Tibial artery (tissue), 4 donors: ENCODE measurements around the gene CGNL1.

ENCODE experiments used
- DNase-seq, 2 donors: peaks; one replicate each; pipeline ENCODE4 v3.0.0-alpha.2; 2019
- H3K27ac ChIP-seq, 2 donors: fragments of 200-600 bp; sonication (generic) in 1 of 2; 1 replicate in 1 of 2; 2 replicates in 1 of 2; pipeline ENCODE4 v1.5.1; 2018 to 2019; ENCODE audit warnings: mild to moderate bottlenecking in 1 of 2
- H3K27me3 ChIP-seq, 2 donors: fragments of 200-600 bp; sonication (generic) in 1 of 2; one replicate each; pipeline versions ENCODE4 v1.5.1 to v1.6.0; 2016 to 2019
- H3K36me3 ChIP-seq, 3 donors: fragments of 200-600 bp; sonication (generic) in 2 of 3; one replicate each; pipeline ENCODE4 v1.5.1; 2016 to 2019; ENCODE audit warnings: mild to moderate bottlenecking in 2 of 3
- H3K4me1 ChIP-seq, 4 donors: fragments of 200-600 bp; sonication (generic) in 2 of 4; 1 replicate in 3 of 4; 2 replicates in 1 of 4; pipeline ENCODE4 v1.5.1; 2016 to 2019
- H3K4me3 ChIP-seq, 2 donors: fragments of 200-600 bp; sonication (generic) in 1 of 2; 1 replicate in 1 of 2; 2 replicates in 1 of 2; pipeline ENCODE4 v1.5.1; 2018 to 2019; ENCODE audit warnings: mild to moderate bottlenecking in 2 of 2
- H3K9me3 ChIP-seq, 3 donors: fragments of 200-600 bp; sonication (generic) in 1 of 3; one replicate each; pipeline ENCODE4 v1.5.1; 2016 to 2019
- CTCF ChIP-seq, 2 experiments: fragments of 200-600 bp in 1 of 2; fragments of 450-650 bp in 1 of 2; IDR thresholded peaks; one replicate each; pipeline ENCODE4 v1.5.1; 2017 to 2019; ENCODE audit warnings: antibody characterized with exemption in 2 of 2, mild to moderate bottlenecking in 1 of 2, moderate library complexity in 1 of 2
- intact Hi-C: fragments of 100-400 bp; cut with DNase I; formaldehyde crosslinking; loops from one replicate; pipeline ENCODE4 v1.15.0; 2023; ENCODE audit warnings: low total_unique reads

CGNL1 gene

DNA sequence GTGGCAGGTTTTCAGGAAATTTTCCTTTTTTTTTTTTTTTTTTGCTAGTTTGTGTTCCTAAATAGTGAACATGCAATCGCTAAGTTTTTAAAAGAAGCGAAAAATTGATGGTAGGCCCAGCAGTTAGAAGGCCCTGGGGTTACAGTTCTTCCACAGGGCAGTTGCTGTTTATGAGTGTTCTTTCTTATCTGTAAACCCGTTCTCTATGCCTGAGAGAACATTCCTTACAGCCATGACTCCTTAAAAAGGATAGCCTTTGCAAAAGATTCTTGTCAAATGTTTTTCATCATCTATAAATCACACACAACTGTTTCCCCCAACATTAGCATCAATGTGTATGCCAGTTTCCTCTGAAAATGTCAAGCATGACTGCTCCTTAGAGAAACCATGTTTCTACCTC, 191.6 kb downstream of the CGNL1 start:
- intact Hi-C loops: no loop called here
- Histone ChIP-seq H3K27ac (no peak overlapping the region), H3K4me1 (no peaks in the 10 kb centered on the region), H3K27me3 (no peaks in the 10 kb centered on the region), H3K4me3 (no peak overlapping the region), H3K36me3 (no peaks in the 10 kb centered on the region), H3K9me3 (no peaks in the 10 kb centered on the region)
- TF ChIP-seq CTCF (IDR thresholded peaks at IDR 0.05): no peak
- DNase-seq: no peak

DNA sequence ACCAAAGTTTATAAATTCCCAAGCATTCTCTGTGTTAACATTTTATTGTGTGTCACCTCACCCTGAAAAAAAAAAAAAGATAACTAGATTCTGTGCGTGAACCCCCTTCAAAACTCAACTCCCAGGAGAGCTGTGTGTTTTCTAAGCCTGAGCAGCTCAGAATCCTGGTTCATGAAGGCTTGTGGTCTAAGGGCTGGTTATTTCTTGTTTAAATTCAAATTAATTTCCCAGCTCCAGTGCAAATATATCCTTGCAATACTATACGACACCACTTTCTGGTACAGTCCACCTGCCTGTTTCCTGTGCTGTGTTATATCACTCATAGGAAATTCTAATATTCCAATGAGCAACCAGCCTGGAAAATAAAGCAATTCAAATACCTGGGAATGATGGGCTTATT, 192.0 kb downstream of the CGNL1 start:
- Histone ChIP-seq H3K9me3 (no peaks in the 10 kb centered on the region), H3K27me3 (no peaks in the 10 kb centered on the region), H3K4me1 (no peaks in the 10 kb centered on the region), H3K36me3 (no peaks in the 10 kb centered on the region), H3K27ac (no peak overlapping the region), H3K4me3 (no peak overlapping the region)
- intact Hi-C loops: no loop called here
- DNase-seq: no peak
- TF ChIP-seq CTCF (IDR thresholded peaks at IDR 0.05): no peak

DNA sequence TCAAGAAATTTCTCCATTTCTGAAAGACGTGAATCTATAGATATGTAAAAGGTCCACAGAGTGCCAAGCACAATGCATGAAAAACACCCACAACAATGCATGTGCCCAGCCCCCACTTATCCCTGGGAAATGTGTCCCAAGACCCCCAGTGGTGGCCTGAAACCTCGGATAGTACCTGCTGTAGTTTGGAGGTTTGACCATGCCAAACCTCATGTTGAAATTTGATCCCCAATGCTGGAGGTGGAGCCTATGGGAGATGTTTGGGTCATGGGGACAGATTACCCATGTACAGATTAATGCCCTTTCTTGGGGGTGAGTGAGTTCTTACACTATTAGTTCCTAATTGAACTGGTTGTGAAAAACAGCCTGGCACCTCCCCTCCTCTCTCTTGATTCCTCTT, 194.0 kb downstream of the CGNL1 start:
- DNase-seq: no peak
- H3K27ac ChIP-seq: no peak overlapping the region
- no peaks in the 10 kb centered on the region for H3K4me1 ChIP-seq
- H3K27me3 ChIP-seq: no peaks in the 10 kb centered on the region
- H3K4me3 ChIP-seq: no peak overlapping the region
- no peaks in the 10 kb centered on the region for H3K36me3 ChIP-seq
- intact Hi-C loops: no loop called here
- TF ChIP-seq CTCF (IDR thresholded peaks at IDR 0.05): no peak
- H3K9me3 ChIP-seq: no peaks in the 10 kb centered on the region

DNA sequence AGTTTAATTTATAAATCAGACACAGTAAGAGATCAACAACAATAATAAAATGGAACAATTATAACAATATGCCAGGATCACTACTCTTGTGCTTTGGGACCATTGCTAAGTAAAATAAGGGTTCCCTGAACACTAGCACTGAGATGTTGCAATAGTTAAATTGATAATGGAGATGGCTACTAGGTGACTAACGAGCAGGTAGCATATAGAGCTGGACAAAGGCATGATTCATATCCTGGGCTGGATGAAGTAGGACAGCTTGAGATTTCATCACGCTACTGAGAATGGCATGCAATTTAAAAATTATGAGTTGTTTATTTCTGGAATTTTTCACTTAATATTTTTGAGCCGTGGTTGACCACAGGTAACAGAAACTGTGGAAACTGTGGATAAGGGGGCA, 194.7 kb downstream of the CGNL1 start:
- DNase-seq: no peak
- H3K4me1 ChIP-seq: no peaks in the 10 kb centered on the region
- no peaks in the 10 kb centered on the region for H3K27me3 ChIP-seq
- intact Hi-C loops: no loop called here
- no peaks in the 10 kb centered on the region for H3K36me3 ChIP-seq
- no peak overlapping the region for H3K27ac ChIP-seq
- H3K9me3 ChIP-seq: no peaks in the 10 kb centered on the region
- TF ChIP-seq CTCF (IDR thresholded peaks at IDR 0.05): no peak
- no peak overlapping the region for H3K4me3 ChIP-seq

DNA sequence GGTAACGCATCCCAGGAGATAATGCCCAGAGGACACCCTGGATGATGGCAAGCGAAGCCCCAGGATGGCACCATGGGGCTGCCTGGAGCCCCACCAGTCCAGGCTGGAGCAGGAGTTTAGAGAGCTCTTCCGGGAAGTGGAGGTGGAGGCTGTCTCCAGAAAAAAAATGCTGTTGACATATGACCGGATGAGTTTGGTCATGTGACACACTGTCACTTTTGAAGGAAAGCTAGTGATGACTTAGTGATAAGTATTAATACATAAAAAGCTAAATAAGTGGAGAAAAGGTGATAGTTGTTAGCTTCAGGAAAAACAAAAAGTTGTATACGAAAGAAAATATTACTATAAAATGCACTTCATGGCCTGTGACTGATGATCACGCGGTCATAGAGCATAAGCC, 195.4 kb downstream of the CGNL1 start:
- intact Hi-C loops: no loop called here
- Histone ChIP-seq H3K36me3 (no peaks in the 10 kb centered on the region), H3K27me3 (no peaks in the 10 kb centered on the region), H3K27ac (no peak overlapping the region), H3K4me3 (no peak overlapping the region), H3K9me3 (no peaks in the 10 kb centered on the region), H3K4me1 (no peaks in the 10 kb centered on the region)
- no peak for DNase-seq
- no peak for TF ChIP-seq CTCF (IDR thresholded peaks at IDR 0.05)

DNA sequence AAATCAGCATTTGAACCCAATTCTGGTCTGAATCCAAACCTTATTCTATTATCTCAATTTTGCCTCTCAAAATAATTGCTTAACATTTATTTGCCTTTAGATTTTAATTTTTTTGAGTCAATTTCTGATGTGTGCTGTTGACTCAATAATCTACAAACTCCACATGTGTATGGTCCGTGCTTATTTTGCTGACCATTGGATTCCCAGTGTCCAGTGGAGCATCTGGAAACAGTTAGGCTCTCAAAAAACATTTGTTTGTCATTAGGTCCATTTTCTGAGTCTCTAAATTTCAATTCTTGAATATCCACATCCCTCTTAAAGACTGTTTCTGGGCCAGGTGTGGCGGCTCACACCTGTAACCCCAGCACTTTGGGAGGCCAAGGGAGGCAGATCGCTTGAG, 196.2 kb downstream of the CGNL1 start:
- no peak for TF ChIP-seq CTCF (IDR thresholded peaks at IDR 0.05)
- intact Hi-C loops: no loop called here

More for the DNA sequence above, 196.2 kb downstream of the CGNL1 start:
- Histone ChIP-seq H3K9me3 (no peaks in the 10 kb centered on the region), H3K4me3 (no peak overlapping the region), H3K27ac (no peak overlapping the region), H3K36me3 (no peaks in the 10 kb centered on the region), H3K4me1 (no peaks in the 10 kb centered on the region), H3K27me3 (no peaks in the 10 kb centered on the region)
- DNase-seq: no peak
